K562 (cell line): Measurements from ENCODE around the gene PCDHA5. TPM values are rescaled to one million over a fixed set of nuclear protein-coding genes. Genes with fewer than 3 reads are reported as not detected.

Experiments used
- ATAC-seq: fragments of 200-7000 bp; cut with Tn5 transposase; 3 replicates; pipeline ENCODE4 v1.9.1; 2020; ENCODE audit warnings: moderate library complexity
- BruUV-seq: library from RNA; stranded (reverse); fragments of 400-500 nt; replicated peaks from 2 replicates; lab custom pipeline; 2021; lab: Mats Ljungman, UMichigan
- CTCF ChIA-PET: fragments of 300-600 bp; formaldehyde crosslinking; extraction: SDS; loops from one replicate; lab custom pipeline; 2021; ENCODE audit warnings: low intra/inter-chr PET ratio; lab: Yijun Ruan, JAX
- POLR2A ChIA-PET: fragments of 300-600, 350-650 bp; sonication (Branson Sonifier 250); formaldehyde crosslinking; extraction: SDS; loops from one replicate; lab custom pipeline; 2021; ENCODE audit warnings: antibody characterized with exemption, inconsistent platforms; lab: Yijun Ruan, JAX
- DNase-seq, 4 experiments: peaks; one replicate each; pipeline versions ENCODE4 v3.0.0 to v3.0.0-alpha.2; 2011 to 2018; ENCODE audit warnings: low spot score in 3 of 4, mixed read lengths in 3 of 4; ENCODE audit errors: extremely low read depth in 1 of 4
- FAIRE-seq: peaks from 2 replicates; lab custom pipeline; 2011; peaks lifted over from hg19 to GRCh38; lab: Jason Lieb, UNC
- H2AFZ ChIP-seq: 2 replicates; pipeline ENCODE4 v1.6.0; 2011; ENCODE audit warnings: low read depth, low read length, control low read depth, inconsistent platforms
- H3K27ac ChIP-seq: fragments of 200-600 bp; 3 replicates; pipeline ENCODE4 v1.8.0; 2011; ENCODE audit warnings: low read depth, mild to moderate bottlenecking, control low read depth, inconsistent platforms, low read length, moderate library complexity, mixed read lengths; ENCODE audit errors: extremely low read depth
- H3K27me3 ChIP-seq, 2 experiments: fragments of 300-600 bp in 1 of 2; 2 replicates in 1 of 2; 3 replicates in 1 of 2; pipeline versions ENCODE4 v1.6.0 to v1.8.0; 2011; ENCODE audit warnings: inconsistent platforms in 2 of 2, low read length in 2 of 2, mild to moderate bottlenecking in 1 of 2, mixed read lengths in 1 of 2, moderate library complexity in 1 of 2; ENCODE audit not compliant: control insufficient read depth in 2 of 2, insufficient read depth in 2 of 2
- H3K36me3 ChIP-seq: fragments of 300-600 bp; 3 replicates; pipeline ENCODE4 v1.8.0; 2011; ENCODE audit warnings: mild to moderate bottlenecking, low read length, inconsistent platforms; ENCODE audit not compliant: control insufficient read depth, insufficient read depth
- H3K4me1 ChIP-seq, 2 experiments: fragments of 200-600 bp in 1 of 2; replicated peaks in 1 of 2; 2 replicates in 1 of 2; 3 replicates in 1 of 2; pipeline versions ENCODE4 v1.5.1 to v1.8.0; 2011; ENCODE audit warnings: inconsistent platforms in 2 of 2, low read length in 2 of 2, mild to moderate bottlenecking in 1 of 2, mixed read lengths in 1 of 2, moderate library complexity in 1 of 2; ENCODE audit not compliant: control insufficient read depth in 2 of 2, insufficient read depth in 2 of 2
- H3K4me2 ChIP-seq: 2 replicates; pipeline ENCODE4 v1.6.1; 2011; ENCODE audit warnings: low read length, control low read depth, inconsistent platforms, mixed read lengths; ENCODE audit not compliant: insufficient read depth
- H3K4me3 ChIP-seq: fragments of 200-600 bp; sonication (generic), shearing (Covaris generic); 2 replicates; pipeline ENCODE4 v1.5.1; 2016; ENCODE audit warnings: control low read depth, inconsistent platforms
- H3K79me2 ChIP-seq: fragments of 200-600 bp; 3 replicates; pipeline ENCODE4 v1.8.0; 2011; ENCODE audit warnings: low read length, inconsistent platforms; ENCODE audit not compliant: control insufficient read depth, insufficient read depth
- H3K9ac ChIP-seq, 2 experiments: 2 replicates each; pipeline versions ENCODE4 v1.6.0 to v1.6.1; 2011; ENCODE audit warnings: low read depth in 2 of 2, low read length in 2 of 2, control low read depth in 1 of 2, inconsistent platforms in 1 of 2, mild to moderate bottlenecking in 1 of 2, mixed read lengths in 1 of 2; ENCODE audit not compliant: insufficient read depth in 1 of 2
- H3K9me1 ChIP-seq: one replicate; pipeline ENCODE4 v1.6.0; 2011; ENCODE audit warnings: inconsistent platforms, mild to moderate bottlenecking, low read length, moderate library complexity; ENCODE audit not compliant: control insufficient read depth, insufficient read depth
- H3K9me3 ChIP-seq: replicated peaks from 2 replicates; pipeline ENCODE4 v1.5.1; 2011; ENCODE audit warnings: low read depth, low read length, inconsistent platforms; ENCODE audit not compliant: control insufficient read depth, insufficient read depth
- H4K20me1 ChIP-seq: replicated peaks from 2 replicates; pipeline ENCODE4 v1.6.1; 2011; ENCODE audit warnings: low read length, inconsistent platforms, mixed read lengths; ENCODE audit not compliant: control insufficient read depth, insufficient read depth
- CBX5 ChIP-seq: IDR thresholded peaks from 2 replicates; pipeline ENCODE4 v1.6.1; 2014; ENCODE audit warnings: low read depth, borderline replicate concordance
- FOXJ2 ChIP-seq: fragments of 200-800 bp; sonication (Bioruptor generic); IDR thresholded peaks from 2 replicates; pipeline ENCODE4 v1.6.1; 2016; ENCODE audit warnings: missing genetic modification characterization, missing compliant biosample characterization
- NFIC ChIP-seq: fragments of 450-650 bp; IDR thresholded peaks from 2 replicates; pipeline ENCODE4 v1.6.1; 2017; ENCODE audit warnings: mild to moderate bottlenecking, inconsistent platforms
- PHF20 ChIP-seq: fragments of 450-650 bp; IDR thresholded peaks from 2 replicates; pipeline ENCODE4 v1.6.1; 2018; ENCODE audit not compliant: partially characterized antibody
- POLR2G ChIP-seq: fragments of 200-400 bp; formaldehyde crosslinking; IDR thresholded peaks from 2 replicates; pipeline ENCODE4 v1.6.1; 2017; ENCODE audit warnings: low read depth, mild to moderate bottlenecking, antibody characterized with exemption, low read length, moderate library complexity
- SMAD4 ChIP-seq: fragments of 250-450 bp; sonication (Bioruptor Pico); conservative IDR thresholded peaks from 2 replicates; pipeline ENCODE4 v1.8.0; 2021; ENCODE audit warnings: inconsistent platforms, mild to moderate bottlenecking, moderate library complexity
- SMARCC2 ChIP-seq: fragments of 450-650 bp; IDR thresholded peaks from 2 replicates; pipeline ENCODE4 v1.6.1; 2017; ENCODE audit warnings: antibody characterized with exemption, moderate library complexity, mild to moderate bottlenecking, low read depth
- SP2 ChIP-seq: IDR thresholded peaks from 2 replicates; pipeline ENCODE4 v1.6.1; 2011; ENCODE audit warnings: mild to moderate bottlenecking, low read depth, low read length, moderate library complexity; ENCODE audit not compliant: poor library complexity, severe bottlenecking; ENCODE audit errors: extremely low read depth
- SUPT5H ChIP-seq: fragments of 450-650 bp; IDR thresholded peaks from 2 replicates; pipeline ENCODE4 v1.6.1; 2016
- ZC3H8 ChIP-seq: fragments of 450-650 bp; IDR thresholded peaks from 2 replicates; pipeline ENCODE4 v1.6.1; 2017
- ZNF41 ChIP-seq: fragments of 250-450 bp; sonication (Bioruptor Pico); conservative IDR thresholded peaks from 2 replicates; pipeline ENCODE4 v1.4.0; 2020; ENCODE audit warnings: mild to moderate bottlenecking
- WGBS: fragments of 100-300 bp; shearing (Covaris generic); methylation state at CpG from one replicate; pipeline ENCODE4 v1.1.6; 2016; ENCODE audit warnings: low coverage, mixed read lengths; ENCODE audit not compliant: insufficient coverage; ENCODE audit errors: missing lambda C conversion rate; 5-methylcytosine and 5-hydroxymethylcytosine counted together
- in situ Hi-C: fragments of 300-500 bp; cut with MboI; formaldehyde crosslinking; loops from 4 replicates; pipeline ENCODE4 v1.15.0; 2018; ENCODE audit warnings: inconsistent platforms, mixed read lengths
- intact Hi-C: fragments of 100-400 bp; cut with micrococcal nuclease; formaldehyde crosslinking; loops from 2 replicates; pipeline ENCODE4 v1.14.2; 2022
- polyA plus RNA-seq, 8 experiments: library from polyadenylated mRNA; depleted of rRNA in 4 of 8; stranded (reverse) in 5 of 8; unstranded in 3 of 8; fragments of >200 nt; fragmentation: Nextera tagmentation in 2 of 8; fragmentation: Illumina TruSeq in 1 of 8; extraction: Ambion mirVana in 2 of 8; extraction: Trizol in 1 of 8; gene quantifications; 2 replicates each; pipeline versions ENCODE4 v1.2.1 to v1.2.3, GENCODE V29; 2011 to 2014; ENCODE audit warnings: inconsistent platforms in 1 of 8, missing spikeins in 1 of 8
- total RNA-seq, 7 experiments: library from RNA; depleted of rRNA in 6 of 7; stranded (reverse); fragments of >200 nt in 6 of 7; fragmentation: Illumina TruSeq in 2 of 7; extraction: Trizol in 2 of 7; gene quantifications; 2 replicates each; pipeline versions ENCODE4 v1.2.1 to v1.2.3, GENCODE V29; 2011 to 2021; ENCODE audit warnings: low replicate concordance in 1 of 7

PCDHA5 gene
- total and polyA plus RNA-seq, 9 of the 15 experiments (the other 6 are each of a cell fraction or from before 2014, with no cell fraction given), result not detected

GRCh38 chr5:140835622-140836510, 14.5 kb downstream of the PCDHA5 start:
- no peaks in the 10 kb centered on the region for H4K20me1 ChIP-seq
- intact Hi-C loops, result no loop called here
- POLR2A ChIA-PET, result no interaction called here
- no peak for DNase-seq
- BruUV-seq, result no TSS peak
- TF ChIP-seq PHF20 (no peak), NFIC (no peak), ZNF41 (CRISPR knock-in tag) (no peak), CBX5 (no peak), SP2 (no peak), ZC3H8 (no peak), SUPT5H (no peak), FOXJ2 (tag) (no peak), SMAD4 (CRISPR knock-in tag) (no peak), POLR2G (no peak), SMARCC2 (no peak)
- TF ChIP-seq, all 486 proteins: peak for 0
- CTCF ChIA-PET, result no interaction called here
- Histone ChIP-seq H3K27me3 (no peaks in the 10 kb centered on the region), H3K9ac (no peak overlapping the region), H3K36me3 (no peaks in the 10 kb centered on the region), H2AFZ (no peak overlapping the region), H3K4me2 (no peak overlapping the region), H3K4me1 (no peaks in the 10 kb centered on the region), H3K9me1 (no peaks in the 10 kb centered on the region), H3K27ac (no peak overlapping the region), H3K9me3 (no peaks in the 10 kb centered on the region), H3K4me3 (no peak overlapping the region), H3K79me2 (no peaks in the 10 kb centered on the region)
- ATAC-seq (no peak), FAIRE-seq (no peak)
- in situ Hi-C loops, result no loop called here
- 45% methylated on average over 66 of the region's 103 CpGs for WGBS
